Measurements from ENCODE around the gene ZC3H13.
"Not testable (repeated sequence)": the region's sequence is repeated elsewhere in the genome, so short reads cannot be mapped to it uniquely, and the experiment has no call there.

ZC3H13 gene

GRCh38 chr13:45996631-45997030 lies 55.9 kb downstream of the ZC3H13 start:
- no peak for DNase-seq

DNA sequence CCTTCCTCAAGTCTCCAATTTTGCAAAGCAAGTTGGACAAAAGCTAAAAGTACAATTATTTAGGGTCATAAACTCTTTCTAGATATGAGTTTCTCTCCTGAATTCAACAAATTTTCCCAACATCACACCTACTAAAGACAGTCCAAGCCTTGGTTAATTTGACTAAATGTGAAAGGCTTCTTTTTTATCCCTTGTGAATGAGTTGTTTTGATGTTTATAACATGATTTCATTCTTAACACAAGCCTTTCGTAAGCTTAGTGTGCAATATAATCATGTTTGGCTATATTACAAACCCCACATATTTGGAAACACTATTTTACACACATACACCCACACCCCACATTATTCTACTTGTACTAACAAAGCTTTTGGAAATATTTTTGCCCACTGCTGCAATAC lies 57.3 kb downstream of the ZC3H13 start:
- DNase-seq: no peak

GRCh38 chr13:45994752-45995151 lies 57.8 kb downstream of the ZC3H13 start:
- DNase-seq: no peak

- DNase-seq: no peak
These were observed 62.9 kb downstream of the ZC3H13 start for GRCh38 chr13:45989607-45990006.

DNA sequence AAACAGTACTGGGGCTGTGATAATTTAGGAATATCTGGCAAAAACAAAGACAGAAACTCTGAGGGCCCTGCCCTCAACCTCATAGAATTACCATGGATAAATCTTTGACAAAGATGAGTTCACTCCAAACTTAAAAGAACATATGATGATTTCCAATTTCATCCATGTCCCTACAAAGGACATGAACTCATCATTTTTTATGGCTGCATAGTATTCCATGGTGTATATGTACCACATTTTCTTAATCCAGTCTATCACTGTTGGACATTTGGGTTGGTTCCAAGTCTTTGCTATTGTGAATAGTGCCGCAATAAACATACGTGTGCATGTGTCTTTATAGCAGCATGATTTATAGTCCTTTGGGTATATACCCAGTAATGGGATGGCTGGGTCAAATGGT lies 71.4 kb downstream of the ZC3H13 start:
- not testable (repeated sequence) for DNase-seq

DNA sequence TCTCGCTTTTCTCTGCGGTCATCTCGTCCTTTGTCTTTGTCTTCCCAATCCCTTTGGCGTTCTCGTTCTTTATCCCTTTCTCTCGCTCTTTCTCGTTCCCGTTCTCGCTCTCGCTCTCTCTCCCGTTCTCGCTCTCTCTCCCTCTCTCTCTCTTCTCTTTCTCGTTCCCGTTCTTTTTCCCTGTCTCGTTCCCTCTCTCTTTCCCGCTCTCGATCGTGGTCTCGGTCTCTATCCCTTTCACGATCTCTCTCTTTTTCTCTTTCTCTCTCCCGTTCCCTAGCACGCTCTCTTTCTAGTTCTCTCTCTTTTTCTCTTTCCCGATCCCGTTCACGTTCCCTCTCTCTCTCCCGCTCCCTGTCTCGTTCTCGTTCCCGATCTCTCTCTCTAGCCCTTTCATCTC lies 77.2 kb downstream of the ZC3H13 start:
- DNase-seq: no peak

- no peak for DNase-seq
These were observed 78.0 kb downstream of the ZC3H13 start for GRCh38 chr13:45974500-45974899.

GRCh38 chr13:45967589-45967988 lies 85.0 kb downstream of the ZC3H13 start:
- no peak for DNase-seq

DNA sequence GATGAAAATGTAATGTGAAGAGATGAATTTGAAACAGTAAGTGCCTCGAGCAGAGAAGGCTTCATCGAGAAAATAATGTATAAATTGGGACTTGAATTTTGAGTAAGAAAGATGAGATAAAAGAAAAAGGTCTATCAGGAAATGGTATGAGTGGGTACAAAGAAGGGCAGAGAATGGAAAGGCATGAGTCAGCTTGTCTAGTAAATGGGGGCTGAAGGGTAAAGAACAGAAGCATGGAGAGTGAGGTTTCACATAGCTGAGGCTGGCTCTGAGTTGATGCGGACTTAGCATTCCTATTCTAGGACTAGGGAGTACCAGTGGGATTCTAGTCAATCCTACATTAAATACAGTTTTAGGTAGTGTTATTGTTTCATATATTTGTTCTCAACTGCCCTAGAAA lies 85.8 kb downstream of the ZC3H13 start:
- DNase-seq: no peak

GRCh38 chr13:45961468-45961867 lies 91.1 kb downstream of the ZC3H13 start:
- DNase-seq: no peak

- DNase-seq: no peak
These were observed 97.4 kb downstream of the ZC3H13 start for GRCh38 chr13:45954836-45955800.

- no peak for DNase-seq
These were observed 99.5 kb downstream of the ZC3H13 start for GRCh38 chr13:45953082-45953481.

DNA sequence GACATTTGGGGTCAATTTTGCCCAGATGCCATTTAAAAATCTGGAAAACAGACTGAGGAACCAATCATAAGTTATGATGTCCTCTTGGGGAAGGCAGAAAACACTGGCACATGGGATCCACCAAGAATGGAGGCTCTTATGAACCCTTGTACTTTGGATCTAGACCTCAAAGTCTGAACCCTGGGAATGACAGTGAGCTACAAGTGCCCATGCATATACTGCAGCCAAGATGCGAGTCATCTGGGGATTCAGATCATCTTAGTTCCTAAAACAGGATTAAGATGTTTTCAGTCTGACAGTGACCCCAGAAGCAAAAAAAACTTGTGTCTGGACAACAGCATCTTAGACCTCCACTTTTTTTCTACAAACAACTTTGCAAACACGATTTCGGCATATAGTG lies 100.8 kb downstream of the ZC3H13 start:
- no peak for DNase-seq

- no peak for DNase-seq
These were observed 101.4 kb downstream of the ZC3H13 start for GRCh38 chr13:45951166-45951565.

- DNase-seq: no peak
These were observed 102.1 kb downstream of the ZC3H13 start for GRCh38 chr13:45950386-45951000.

DNA sequence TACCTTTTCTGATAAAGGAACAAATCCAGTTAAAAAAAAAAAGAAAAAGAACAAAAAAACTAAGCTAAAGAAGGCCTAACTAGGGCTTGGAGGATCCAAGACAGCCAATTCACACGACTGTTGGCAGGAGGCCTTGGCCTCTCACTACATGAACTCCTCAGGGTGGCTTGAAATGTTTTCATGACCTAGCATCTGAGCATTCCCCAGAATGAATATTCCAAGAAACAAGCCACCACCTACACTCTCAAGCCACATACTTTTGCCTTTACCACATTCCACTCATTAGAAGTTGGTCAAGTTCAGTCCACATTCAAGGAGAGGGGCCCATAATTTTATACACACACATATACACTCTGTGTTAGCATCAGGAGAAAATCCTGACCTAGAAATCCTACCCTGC lies 103.4 kb downstream of the ZC3H13 start:
- no peak for DNase-seq

- no peak for DNase-seq
These were observed 108.6 kb downstream of the ZC3H13 start for GRCh38 chr13:45943965-45944364.

DNA sequence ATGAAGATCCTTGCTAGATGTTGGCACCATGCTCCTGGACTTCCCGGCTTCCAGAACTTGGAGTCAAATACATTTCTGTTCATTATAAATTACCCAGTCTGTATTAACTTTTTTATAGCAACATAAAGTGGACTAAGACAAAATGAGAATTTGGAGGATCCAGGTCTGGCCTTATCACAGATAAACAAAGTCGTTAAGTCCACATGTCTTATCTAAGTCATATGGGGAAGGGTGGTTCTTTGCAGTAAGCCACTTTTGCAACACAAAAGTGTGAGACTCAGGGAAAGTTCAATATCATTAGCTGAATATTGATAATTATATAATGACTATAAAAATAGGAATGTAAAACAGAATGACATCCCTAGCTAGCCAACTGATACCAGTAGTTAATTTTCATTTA lies 109.4 kb downstream of the ZC3H13 start:
- DNase-seq: no peak

- DNase-seq: no peak
These were observed 111.3 kb downstream of the ZC3H13 start for GRCh38 chr13:45941261-45941660.

DNA sequence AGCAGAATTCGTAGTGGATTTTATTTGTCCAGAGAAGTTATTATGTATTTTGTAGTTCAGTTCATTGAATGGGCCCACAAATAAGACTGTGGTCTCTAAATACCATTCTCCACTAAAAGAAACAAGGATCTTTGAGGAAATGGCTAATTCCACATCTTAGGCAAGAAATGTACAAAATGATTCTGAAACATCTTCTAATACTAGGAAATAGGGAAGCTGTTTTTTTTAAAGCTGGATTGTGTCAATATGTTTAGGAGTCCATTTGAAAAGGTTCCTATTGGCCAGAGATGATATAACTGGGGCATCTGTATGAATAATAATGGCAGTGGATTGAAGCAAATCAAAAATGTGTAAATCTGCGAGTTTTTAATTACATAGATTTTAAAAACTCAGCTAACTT lies 112.5 kb downstream of the ZC3H13 start:
- DNase-seq: no peak

GRCh38 chr13:45936621-45937020 lies 115.9 kb downstream of the ZC3H13 start:
- no peak for DNase-seq

GRCh38 chr13:45934283-45934682 lies 118.3 kb downstream of the ZC3H13 start:
- no peak for DNase-seq

- DNase-seq: no peak
These were observed 119.2 kb downstream of the ZC3H13 start for GRCh38 chr13:45933203-45933908.

DNA sequence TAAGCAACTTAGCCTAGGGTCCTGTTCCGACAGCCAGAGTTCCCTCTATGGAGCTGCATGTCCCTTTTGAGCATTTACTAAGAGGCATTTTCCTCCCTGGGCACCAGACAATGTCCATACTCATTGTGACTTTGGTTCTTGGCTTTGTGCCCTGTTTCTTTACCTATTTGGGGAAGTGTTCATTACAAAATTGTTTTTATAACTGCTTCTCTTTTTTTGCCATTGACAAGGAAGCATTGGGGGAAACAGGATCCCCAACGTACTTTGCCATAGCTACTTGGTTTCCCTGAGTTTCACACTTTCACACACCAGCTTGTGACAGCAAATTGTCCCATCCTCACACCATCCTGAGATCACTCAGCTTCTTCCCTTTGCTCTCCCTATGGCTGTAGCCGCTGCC lies 119.9 kb downstream of the ZC3H13 start:
- no peak for DNase-seq
